Right lobe of liver (tissue), 6 donors: ENCODE data around the gene SDS. TPM values are rescaled to one million over a fixed set of nuclear protein-coding genes. Genes with fewer than 3 reads are reported as not detected.

Experiments used
- ATAC-seq, 4 donors: fragments of 200-7000 bp; cut with Tn5 transposase; one replicate each; pipeline ENCODE4 v1.9.1; 2020; ENCODE audit warnings: mild to moderate bottlenecking in 4 of 4, moderate library complexity in 4 of 4
- DNase-seq, 3 donors: peaks; one replicate each; pipeline ENCODE4 v3.0.0-alpha.2; 2020
- H3K27ac ChIP-seq, 3 donors: fragments of 200-600 bp; one replicate each; pipeline ENCODE4 v1.8.0; 2022
- H3K27me3 ChIP-seq, 2 donors: fragments of 200-600 bp; one replicate each; pipeline ENCODE4 v1.8.0; 2022
- H3K36me3 ChIP-seq, 4 donors: fragments of 200-600 bp; sonication (generic) in 1 of 4; one replicate each; pipeline versions ENCODE4 v1.5.1 to v1.8.0; 2017 to 2022; ENCODE audit warnings: control low read depth in 1 of 4
- H3K4me1 ChIP-seq, 4 donors: fragments of 200-600 bp; sonication (generic) in 1 of 4; one replicate each; pipeline versions ENCODE4 v1.5.1 to v1.8.0; 2017 to 2022; ENCODE audit warnings: control low read depth in 1 of 4
- H3K4me3 ChIP-seq, 3 donors: fragments of 200-600 bp; one replicate each; pipeline ENCODE4 v1.8.0; 2022
- H3K9me3 ChIP-seq, 4 donors: fragments of 200-600 bp; sonication (generic) in 1 of 4; one replicate each; pipeline versions ENCODE4 v1.5.1 to v1.8.0; 2017 to 2022; ENCODE audit warnings: control low read depth in 1 of 4
- POLR2A ChIP-seq: fragments of 450-650 bp; IDR thresholded peaks from one replicate; pipeline ENCODE4 v1.6.1; 2017; ENCODE audit warnings: antibody characterized with exemption, mild to moderate bottlenecking
- WGBS: methylation state at CpG from one replicate; pipeline ENCODE4 v1.1.6; 2018; ENCODE audit warnings: low coverage, low lambda C conversion rate; ENCODE audit not compliant: insufficient coverage; ENCODE audit errors: missing lambda C conversion rate; 5-methylcytosine and 5-hydroxymethylcytosine counted together
- intact Hi-C, 2 donors: fragments of 100-400 bp; cut with DNase I; formaldehyde crosslinking; loops; one replicate each; pipeline versions ENCODE4 v1.11.2 to v1.14.1; 2022
- total RNA-seq, 6 experiments: library from RNA; depleted of rRNA in 2 of 6; stranded (reverse); fragments of >200 nt in 2 of 6; fragmentation: NEBNext Ultra II Directional in 3 of 6; extraction: Animal tissue kit (Norgen Biotek cat#: 25700) in 3 of 6; gene quantifications; one replicate each; pipeline versions ENCODE4 v1.1.0 to v1.2.4, GENCODE V29; 2016 to 2023
- TF ChIP-seq, protein P1 (sequence below), 4 donors: fragments of 200-600 bp in 3 of 4; fragments of 450-650 bp in 1 of 4; IDR thresholded peaks; one replicate each; pipeline versions ENCODE4 v1.5.1 to v1.8.0; 2016 to 2022; ENCODE audit warnings: antibody characterized with exemption in 4 of 4, mild to moderate bottlenecking in 2 of 4
- donor health status: DM: no; HTN: yes; CAD: no.
- donor health status: DM: no; HTN: no; CAD: no.
- donor health status: DM: no; HTN: no; CAD: no.
- donor health status: DM: no; HTN: yes; CAD: no.
- donor health status: DM: no; HTN: yes; CAD: no.

The SDS gene
- total RNA-seq, 6 experiments from 2014 or later: 208 to 722 (median 309) TPM

DNA sequence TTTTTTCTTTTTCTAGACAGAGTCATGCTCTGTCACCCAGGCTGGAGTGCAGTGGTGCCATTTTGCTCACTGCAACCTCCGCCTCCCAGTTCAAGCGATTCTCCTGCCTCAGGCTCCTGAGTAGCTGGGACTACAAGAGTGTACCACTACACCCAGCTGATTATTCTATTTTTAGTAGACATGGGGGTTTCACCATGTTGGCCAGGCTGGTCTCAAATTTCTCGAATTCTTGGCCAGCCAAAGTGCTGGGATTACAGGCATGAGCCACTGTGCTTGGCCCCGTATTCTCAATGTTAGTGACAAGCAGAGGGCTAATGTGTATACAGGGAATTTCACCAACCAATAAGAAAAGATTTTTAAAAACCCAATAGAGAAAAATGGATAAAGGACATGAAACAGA is 36.9 kb downstream of the SDS start:
- 96% methylated on average over 4 of the region's 4 CpGs for WGBS
- intact Hi-C loops: no loop called here

GRCh38 chr12:113365639-113366395 is 37.9 kb downstream of the SDS start:
- Histone ChIP-seq H3K27me3 (no peaks in the 10 kb centered on the region), H3K27ac (no peak overlapping the region), H3K9me3 (no peaks in the 10 kb centered on the region), H3K4me1 (no peaks in the 10 kb centered on the region), H3K4me3 (no peak overlapping the region), H3K36me3 (no peaks in the 10 kb centered on the region)
- TF ChIP-seq, protein P1, sequence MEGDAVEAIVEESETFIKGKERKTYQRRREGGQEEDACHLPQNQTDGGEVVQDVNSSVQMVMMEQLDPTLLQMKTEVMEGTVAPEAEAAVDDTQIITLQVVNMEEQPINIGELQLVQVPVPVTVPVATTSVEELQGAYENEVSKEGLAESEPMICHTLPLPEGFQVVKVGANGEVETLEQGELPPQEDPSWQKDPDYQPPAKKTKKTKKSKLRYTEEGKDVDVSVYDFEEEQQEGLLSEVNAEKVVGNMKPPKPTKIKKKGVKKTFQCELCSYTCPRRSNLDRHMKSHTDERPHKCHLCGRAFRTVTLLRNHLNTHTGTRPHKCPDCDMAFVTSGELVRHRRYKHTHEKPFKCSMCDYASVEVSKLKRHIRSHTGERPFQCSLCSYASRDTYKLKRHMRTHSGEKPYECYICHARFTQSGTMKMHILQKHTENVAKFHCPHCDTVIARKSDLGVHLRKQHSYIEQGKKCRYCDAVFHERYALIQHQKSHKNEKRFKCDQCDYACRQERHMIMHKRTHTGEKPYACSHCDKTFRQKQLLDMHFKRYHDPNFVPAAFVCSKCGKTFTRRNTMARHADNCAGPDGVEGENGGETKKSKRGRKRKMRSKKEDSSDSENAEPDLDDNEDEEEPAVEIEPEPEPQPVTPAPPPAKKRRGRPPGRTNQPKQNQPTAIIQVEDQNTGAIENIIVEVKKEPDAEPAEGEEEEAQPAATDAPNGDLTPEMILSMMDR (IDR thresholded peaks at IDR 0.05): no peak
- TF ChIP-seq POLR2A: no peak
- WGBS: 86% methylated on average over 7 of the region's 7 CpGs
- DNase-seq (no peak), ATAC-seq (no peak)
- intact Hi-C loops: no loop called here

More for the DNA sequence above, 36.9 kb downstream of the SDS start:
- DNase-seq (no peak), ATAC-seq (no peak)
- Histone ChIP-seq H3K36me3 (no peaks in the 10 kb centered on the region), H3K4me3 (no peak overlapping the region), H3K9me3 (no peaks in the 10 kb centered on the region), H3K4me1 (no peaks in the 10 kb centered on the region), H3K27me3 (no peaks in the 10 kb centered on the region), H3K27ac (no peak overlapping the region)
- TF ChIP-seq, protein P1 (IDR thresholded peaks at IDR 0.05): no peak
- TF ChIP-seq POLR2A: no peak

DNA sequence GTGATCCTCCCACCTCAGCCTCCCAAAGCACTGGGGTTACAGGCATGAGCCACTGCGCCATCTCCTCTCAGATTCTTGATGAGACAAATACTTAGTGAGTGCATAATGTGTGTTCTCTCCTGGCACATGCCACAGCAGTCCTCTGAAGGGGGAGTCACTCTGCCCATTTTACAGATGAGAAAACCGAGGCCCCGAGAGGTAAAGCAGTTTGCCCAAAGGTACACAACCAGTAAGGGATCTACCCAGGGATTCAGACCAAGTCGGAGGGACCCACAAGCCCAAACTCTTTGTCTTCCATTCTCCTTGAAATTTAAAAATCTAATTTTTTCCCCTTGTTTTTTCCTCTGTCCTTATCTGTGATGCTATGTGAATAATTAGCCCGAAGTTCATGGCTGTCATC is 39.0 kb downstream of the SDS start:
- H3K36me3 ChIP-seq: no peaks in the 10 kb centered on the region
- H3K27ac ChIP-seq: no peak overlapping the region
- no peaks in the 10 kb centered on the region for H3K9me3 ChIP-seq
- peaks cover 0 to 2% (median 0%) of the 10 kb centered on the region in 4 donors for H3K4me1 ChIP-seq
- intact Hi-C loops: no loop called here
- DNase-seq (no peak), ATAC-seq (no peak)
- H3K27me3 ChIP-seq: no peaks in the 10 kb centered on the region
- TF ChIP-seq POLR2A: no peak
- TF ChIP-seq, protein P1 (IDR thresholded peaks at IDR 0.05): no peak
- WGBS: 100% methylated on average over 3 of the region's 5 CpGs
- H3K4me3 ChIP-seq: no peak overlapping the region

- H3K4me3 ChIP-seq: no peak overlapping the region
- TF ChIP-seq POLR2A: no peak
- TF ChIP-seq, protein P1 (IDR thresholded peaks at IDR 0.05): no peak
- 66% methylated on average over 12 of the region's 12 CpGs for WGBS
- H3K9me3 ChIP-seq: no peaks in the 10 kb centered on the region
- no peaks in the 10 kb centered on the region for H3K27me3 ChIP-seq
- peaks cover 0 to 10% (median 0%) of the 10 kb centered on the region in 4 donors for H3K4me1 ChIP-seq
- no peaks in the 10 kb centered on the region for H3K36me3 ChIP-seq
- no peak for DNase-seq
- intact Hi-C loops: no loop called here
- H3K27ac ChIP-seq: no peak overlapping the region
- no peak for ATAC-seq
Measured at GRCh38 chr12:113361574-113362370, 41.9 kb downstream of the SDS start.
